IMR-90 (cell line): ENCODE results near the gene DPYSL3. TPM values are rescaled to one million over a fixed set of nuclear protein-coding genes. Genes with fewer than 3 reads are reported as not detected.

Experiments
- ATAC-seq: fragments of 200-7000 bp; cut with Tn5 transposase; 2 replicates; pipeline ENCODE4 v1.9.1; 2020; ENCODE audit warnings: low read depth, mild to moderate bottlenecking, moderate library complexity
- BruUV-seq: library from RNA; stranded (reverse); fragments of 400-500 nt; replicated peaks from 2 replicates; lab custom pipeline; 2021; lab: Mats Ljungman, UMichigan
- CTCF ChIA-PET: fragments of 300-600 bp; formaldehyde crosslinking; extraction: SDS; loops from one replicate; lab custom pipeline; 2021; ENCODE audit warnings: antibody characterized with exemption; lab: Yijun Ruan, JAX
- POLR2A ChIA-PET: fragments of 300-600 bp; sonication (Branson Sonifier 250); formaldehyde crosslinking; loops from one replicate; lab custom pipeline; 2022; ENCODE audit warnings: antibody characterized with exemption; ENCODE audit not compliant: unreplicated experiment; lab: Charles Lee
- DNase-seq: peaks from one replicate; pipeline ENCODE4 v3.0.0; 2013
- H2AFZ ChIP-seq: replicated peaks from 2 replicates; pipeline ENCODE3; 2013; ENCODE audit warnings: low read length, mild to moderate bottlenecking; ENCODE audit not compliant: poor library complexity
- H2AK5ac ChIP-seq: 2 replicates; pipeline ENCODE4 v1.6.1; 2013; ENCODE audit warnings: low read depth, low read length, inconsistent platforms
- H2AK9ac ChIP-seq: replicated peaks from 2 replicates; pipeline ENCODE3; 2013; ENCODE audit warnings: mild to moderate bottlenecking, low read depth, low read length, moderate library complexity; ENCODE audit not compliant: poor library complexity
- H2BK120ac ChIP-seq: 2 replicates; pipeline ENCODE4 v1.6.1; 2013; ENCODE audit warnings: low read depth, low read length, inconsistent platforms
- H2BK15ac ChIP-seq: 3 replicates; pipeline ENCODE4 v1.6.1; 2013; ENCODE audit warnings: low read depth, low read length, inconsistent platforms
- H2BK20ac ChIP-seq: 2 replicates; pipeline ENCODE4 v1.6.1; 2013; ENCODE audit warnings: low read depth, mild to moderate bottlenecking, inconsistent platforms, low read length, moderate library complexity
- H2BK5ac ChIP-seq: 2 replicates; pipeline ENCODE4 v1.6.1; 2013; ENCODE audit warnings: mild to moderate bottlenecking, low read depth, low read length, inconsistent platforms; ENCODE audit not compliant: poor library complexity, severe bottlenecking
- H3K14ac ChIP-seq: replicated peaks from 2 replicates; pipeline ENCODE4 v1.6.1; 2013; ENCODE audit warnings: low read depth, low read length, inconsistent platforms
- H3K18ac ChIP-seq: 2 replicates; pipeline ENCODE4 v1.6.1; 2013; ENCODE audit warnings: low read depth, low read length, control low read depth
- H3K23ac ChIP-seq: 2 replicates; pipeline ENCODE4 v1.6.1; 2013; ENCODE audit warnings: low read depth, low read length, inconsistent platforms
- H3K27ac ChIP-seq: 2 replicates; pipeline ENCODE4 v1.5.1; 2013; ENCODE audit warnings: mild to moderate bottlenecking, control low read depth, low read length; ENCODE audit not compliant: insufficient read depth
- H3K27me3 ChIP-seq: 2 replicates; pipeline ENCODE4 v1.6.1; 2013; ENCODE audit warnings: low read length; ENCODE audit not compliant: control insufficient read depth, insufficient read depth
- H3K36me3 ChIP-seq: 2 replicates; pipeline ENCODE4 v1.6.1; 2013; ENCODE audit warnings: low read length, mixed read lengths; ENCODE audit not compliant: control insufficient read depth, insufficient read depth
- H3K4ac ChIP-seq: 2 replicates; pipeline ENCODE4 v1.6.1; 2013; ENCODE audit warnings: low read depth, low read length, inconsistent platforms
- H3K4me1 ChIP-seq: 2 replicates; pipeline ENCODE4 v1.6.1; 2013; ENCODE audit warnings: low read length, mixed read lengths; ENCODE audit not compliant: control insufficient read depth, insufficient read depth
- H3K4me2 ChIP-seq: 2 replicates; pipeline ENCODE4 v1.6.1; 2013; ENCODE audit warnings: low read depth, mild to moderate bottlenecking, control low read depth, low read length, moderate library complexity
- H3K4me3 ChIP-seq: 2 replicates; pipeline ENCODE4 v1.5.1; 2013; ENCODE audit warnings: low read depth, mild to moderate bottlenecking, control low read depth, low read length, moderate library complexity; ENCODE audit not compliant: insufficient read depth
- H3K56ac ChIP-seq: 2 replicates; pipeline ENCODE4 v1.6.1; 2013; ENCODE audit warnings: low read length, inconsistent platforms; ENCODE audit not compliant: insufficient read depth; ENCODE audit errors: extremely low read depth
- H3K79me1 ChIP-seq, 2 experiments: 2 replicates each; pipeline ENCODE4 v1.6.1; 2013; ENCODE audit warnings: low read length in 2 of 2, inconsistent platforms in 1 of 2, low read depth in 1 of 2
- H3K9ac ChIP-seq: 2 replicates; pipeline ENCODE4 v1.6.1; 2013; ENCODE audit warnings: low read depth, low read length, control low read depth
- H3K9me1 ChIP-seq: 2 replicates; pipeline ENCODE4 v1.6.1; 2013; ENCODE audit warnings: low read length, inconsistent platforms; ENCODE audit not compliant: insufficient read depth
- H3K9me3 ChIP-seq: 2 replicates; pipeline ENCODE4 v1.6.1; 2013; ENCODE audit warnings: low read length; ENCODE audit not compliant: control insufficient read depth, insufficient read depth
- H4K20me1 ChIP-seq: 2 replicates; pipeline ENCODE4 v1.6.1; 2013; ENCODE audit warnings: low read length, inconsistent platforms; ENCODE audit not compliant: insufficient read depth
- H4K5ac ChIP-seq: 2 replicates; pipeline ENCODE4 v1.6.1; 2013; ENCODE audit warnings: mild to moderate bottlenecking, low read depth, low read length, control low read depth
- H4K8ac ChIP-seq, 2 experiments: 2 replicates each; pipeline ENCODE4 v1.6.1; 2013; ENCODE audit warnings: low read depth in 2 of 2, low read length in 2 of 2, control low read depth in 1 of 2, inconsistent platforms in 1 of 2
- H4K91ac ChIP-seq: 2 replicates; pipeline ENCODE4 v1.6.1; 2013; ENCODE audit warnings: low read depth, low read length, inconsistent platforms; ENCODE audit not compliant: insufficient read depth
- CHD1 ChIP-seq: IDR thresholded peaks from 2 replicates; pipeline ENCODE4 v1.6.1; 2012; ENCODE audit warnings: low read depth, low read length, improper control_type of control experiment
- FOS ChIP-seq: fragments of 150-350 bp; IDR thresholded peaks from 2 replicates; pipeline ENCODE4 v1.6.1; 2016; ENCODE audit warnings: low read depth, low read length
- RFX5 ChIP-seq: IDR thresholded peaks from 2 replicates; pipeline ENCODE4 v1.8.0; 2012; ENCODE audit warnings: low read depth, mild to moderate bottlenecking, low read length, moderate library complexity
- WGBS, 2 experiments: methylation state at CpG; one replicate each; pipeline versions ENCODE4 v1.1.5 to v1.1.7; 2013; ENCODE audit warnings: missing lambda C conversion rate in 2 of 2; ENCODE audit not compliant: insufficient read length in 1 of 2; ENCODE audit errors: extremely low coverage in 2 of 2; 5-methylcytosine and 5-hydroxymethylcytosine counted together
- dilution Hi-C: fragments of 300-500 bp; cut with HindIII; formaldehyde crosslinking; loops from one replicate; pipeline ENCODE4 v1.14.3; 2018; ENCODE audit warnings: low sequenced_read_pairs; ENCODE audit not compliant: unreplicated experiment
- in situ Hi-C: fragments of 300-500 bp; cut with MboI; formaldehyde crosslinking; loops from 3 replicates; pipeline ENCODE4 v1.14.3; 2019; ENCODE audit warnings: low sequenced_read_pairs, inconsistent platforms, mixed read lengths
- intact Hi-C: fragments of 100-400 bp; cut with micrococcal nuclease; formaldehyde crosslinking; loops from 2 replicates; pipeline ENCODE4 v1.10.0; 2022
- polyA plus RNA-seq, 3 experiments: library from polyadenylated mRNA; depleted of rRNA; stranded (reverse); fragments of >200 nt; gene quantifications; 2 replicates each; pipeline ENCODE4 v1.2.3, GENCODE V29; 2012; ENCODE audit warnings: low replicate concordance in 1 of 3
- total RNA-seq: library from RNA; depleted of rRNA; stranded (reverse); fragments of >200 nt; gene quantifications from 2 replicates; pipeline ENCODE4 v1.2.3, GENCODE V29; 2012

Gene DPYSL3
- total and polyA plus RNA-seq, 2 of the 4 experiments (the other 2 are of a cell fraction), result 50.2 to 60.9 TPM

- Histone ChIP-seq H3K4me3 (no peak overlapping the region), H3K4ac (no peak overlapping the region), H3K4me2 (no peak overlapping the region), H3K18ac (no peak overlapping the region), H3K36me3 (no peaks in the 10 kb centered on the region), H2BK20ac (no peak overlapping the region), H2AK5ac (no peak overlapping the region), H3K14ac (no peak overlapping the region), H4K91ac (no peak overlapping the region), H3K4me1 (peaks cover 5% of the 10 kb centered on the region; the same call in 1 of the 2 replicates), H3K23ac (no peak overlapping the region; the same call in 1 of the 2 replicates), H2AK9ac (no peak overlapping the region), H4K5ac (no peak overlapping the region), H4K8ac (no peak overlapping the region), H3K9me1 (no peaks in the 10 kb centered on the region), H3K27ac (no peak overlapping the region), H3K9me3 (no peaks in the 10 kb centered on the region), H2BK120ac (no peak overlapping the region), H3K56ac (no peak overlapping the region), H2BK5ac (no peak overlapping the region), H4K20me1 (no peaks in the 10 kb centered on the region; the same call in 1 of the 2 replicates), H2BK15ac (no peak overlapping the region), H2AFZ (no peak overlapping the region), H3K9ac (no peak overlapping the region), H3K79me1 (peaks cover 27 to 56% of the 10 kb centered on the region in 2 experiments), H3K27me3 (no peaks in the 10 kb centered on the region)
- intact Hi-C loops (no loop called here), dilution Hi-C loops (no loop called here), in situ Hi-C loops (no loop called here)
- no CpG with 5 or more reads among the region's 1 CpG for WGBS, 2 experiments
- ChIA-PET POLR2A (interaction anchor here (0.6 kb wide), 1 partner anchor 51 kb away, joined by 4 read pairs; no protein-coding TSS in a partner anchor), CTCF (interaction anchor here (1.1 kb wide), 1 partner anchor 291 kb away, joined by 3 read pairs; no protein-coding TSS in a partner anchor)
- no peak for DNase-seq
- TF ChIP-seq RFX5 (no peak), FOS (no peak), CHD1 (no peak)
- no TSS peak for BruUV-seq
- ATAC-seq, result no peak
These were observed 5.3 kb downstream of the DPYSL3 start for GRCh38 chr5:147504535-147504934.
